SJCRH30 (cell line): ENCODE measurements around the gene RORB. TPM values are rescaled to one million over a fixed set of nuclear protein-coding genes. Genes with fewer than 3 reads are reported as not detected.

Source experiments
- DNase-seq, 2 experiments: peaks; one replicate each; pipeline ENCODE4 v3.0.0-alpha.2; 2015 to 2020
- H3K27ac ChIP-seq: fragments of 250-450 bp; sonication (Bioruptor Pico); 2 replicates; pipeline ENCODE4 v1.5.1; 2020; ENCODE audit warnings: mild to moderate bottlenecking, moderate library complexity
- H3K27me3 ChIP-seq: fragments of 250-450 bp; sonication (Bioruptor Pico); 2 replicates; pipeline ENCODE4 v1.5.1; 2020; ENCODE audit warnings: mild to moderate bottlenecking, moderate library complexity
- H3K36me3 ChIP-seq: fragments of 250-450 bp; sonication (Bioruptor Pico); 2 replicates; pipeline ENCODE4 v1.5.1; 2020; ENCODE audit warnings: mild to moderate bottlenecking, moderate library complexity
- H3K4me1 ChIP-seq: fragments of 250-450 bp; sonication (Bioruptor Pico); 2 replicates; pipeline ENCODE4 v1.5.1; 2020; ENCODE audit warnings: mild to moderate bottlenecking, moderate library complexity
- H3K4me3 ChIP-seq: fragments of 250-450 bp; sonication (Bioruptor Pico); 2 replicates; pipeline ENCODE4 v1.5.1; 2020; ENCODE audit warnings: mild to moderate bottlenecking, moderate library complexity
- H3K9me3 ChIP-seq: fragments of 250-450 bp; sonication (Bioruptor Pico); replicated peaks from 2 replicates; pipeline ENCODE4 v1.5.1; 2020; ENCODE audit warnings: mild to moderate bottlenecking, moderate library complexity
- total RNA-seq: library from RNA; depleted of rRNA; stranded (reverse); fragments of >200 nt; shearing (Covaris generic); gene quantifications from 2 replicates; pipeline ENCODE4 v1.2.3, GENCODE V29; 2014

The RORB gene
- total RNA-seq, 1 experiment from 2014 or later = not detected

- Histone ChIP-seq H3K4me1 (no peaks in the 10 kb centered on the region), H3K36me3 (no peaks in the 10 kb centered on the region), H3K27ac (no peak overlapping the region), H3K4me3 (no peak overlapping the region), H3K9me3 (no peaks in the 10 kb centered on the region), H3K27me3 (peaks cover 20% of the 10 kb centered on the region)
- no peak for DNase-seq
Observed at GRCh38 chr9:74672237-74672636, 175.1 kb downstream of the RORB start.

GRCh38 chr9:74674077-74674476 is 176.9 kb downstream of the RORB start:
- no peaks in the 10 kb centered on the region for H3K36me3 ChIP-seq
- no peak overlapping the region for H3K4me3 ChIP-seq
- no peak for DNase-seq
- H3K27ac ChIP-seq = no peak overlapping the region
- H3K9me3 ChIP-seq = no peaks in the 10 kb centered on the region
- H3K27me3 ChIP-seq = peaks cover 20% of the 10 kb centered on the region
- H3K4me1 ChIP-seq = no peaks in the 10 kb centered on the region

DNA sequence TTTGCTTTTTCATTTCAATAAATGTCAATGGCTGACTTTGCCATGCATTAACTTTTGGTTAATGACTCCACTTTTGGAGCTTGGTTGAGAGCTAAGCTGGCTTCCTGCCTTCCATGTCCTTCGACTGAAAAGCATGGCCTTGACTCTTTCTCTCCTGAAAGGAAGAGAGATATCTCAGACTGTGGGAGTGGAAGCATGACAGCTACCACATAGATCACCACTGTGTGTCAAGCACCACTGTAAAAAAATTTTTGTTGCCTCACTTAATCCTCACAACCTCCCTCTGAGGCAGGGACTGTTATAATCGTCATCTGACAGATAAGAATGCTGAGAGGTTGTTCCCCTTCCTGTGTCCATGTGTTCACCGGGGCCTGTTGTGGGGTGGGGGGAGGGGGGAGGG is 184.8 kb downstream of the RORB start:
- H3K36me3 ChIP-seq = no peaks in the 10 kb centered on the region
- H3K27me3 ChIP-seq = peaks cover 13% of the 10 kb centered on the region; the same call in 1 of the 2 replicates
- H3K27ac ChIP-seq = no peak overlapping the region
- no peaks in the 10 kb centered on the region for H3K9me3 ChIP-seq
- no peaks in the 10 kb centered on the region for H3K4me1 ChIP-seq
- no peak for DNase-seq
- no peak overlapping the region for H3K4me3 ChIP-seq

GRCh38 chr9:74683322-74683721 is 186.2 kb downstream of the RORB start:
- Histone ChIP-seq H3K27ac (no peak overlapping the region), H3K4me1 (no peaks in the 10 kb centered on the region), H3K36me3 (no peaks in the 10 kb centered on the region), H3K9me3 (no peaks in the 10 kb centered on the region), H3K4me3 (no peak overlapping the region), H3K27me3 (peaks cover 13% of the 10 kb centered on the region; the same call in 1 of the 2 replicates)
- DNase-seq = no peak

DNA sequence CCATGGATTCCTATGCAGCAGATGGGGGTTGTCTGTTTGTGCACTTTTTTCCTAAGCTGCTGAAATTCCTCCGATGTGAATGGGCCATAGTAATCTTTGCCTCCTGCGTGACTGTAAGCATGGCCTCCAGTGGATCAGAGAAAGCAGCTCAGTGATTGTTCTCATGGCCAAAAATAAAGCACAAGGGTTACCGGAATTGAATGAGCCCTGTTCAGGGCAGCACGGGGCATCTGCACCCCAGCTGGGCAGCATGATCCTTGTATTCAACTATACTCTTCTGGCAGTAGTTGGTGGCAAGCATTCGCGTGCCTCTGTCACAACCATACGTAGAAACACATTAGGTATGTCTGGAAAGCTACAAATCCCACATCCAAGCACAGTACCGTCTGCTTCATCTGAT is 193.9 kb downstream of the RORB start:
- no peak overlapping the region for H3K27ac ChIP-seq
- no peaks in the 10 kb centered on the region for H3K4me1 ChIP-seq
- no peaks in the 10 kb centered on the region for H3K36me3 ChIP-seq
- no peak for DNase-seq
- peaks cover 26% of the 10 kb centered on the region; the same call in 1 of the 2 replicates for H3K27me3 ChIP-seq
- no peaks in the 10 kb centered on the region for H3K9me3 ChIP-seq
- H3K4me3 ChIP-seq = no peak overlapping the region

- H3K27me3 ChIP-seq = peaks cover 6% of the 10 kb centered on the region; the same call in 1 of the 2 replicates
- no peak for DNase-seq
- H3K9me3 ChIP-seq = no peaks in the 10 kb centered on the region
- H3K4me3 ChIP-seq = no peak overlapping the region
- no peak overlapping the region for H3K27ac ChIP-seq
- no peaks in the 10 kb centered on the region for H3K36me3 ChIP-seq
- no peaks in the 10 kb centered on the region for H3K4me1 ChIP-seq
Observed at GRCh38 chr9:74696520-74696919, 199.4 kb downstream of the RORB start.

GRCh38 chr9:74697535-74697934 is 200.4 kb downstream of the RORB start:
- H3K27me3 ChIP-seq = no peaks in the 10 kb centered on the region
- H3K27ac ChIP-seq = no peak overlapping the region
- no peaks in the 10 kb centered on the region for H3K9me3 ChIP-seq
- no peaks in the 10 kb centered on the region for H3K4me1 ChIP-seq
- H3K4me3 ChIP-seq = no peak overlapping the region
- H3K36me3 ChIP-seq = no peaks in the 10 kb centered on the region
- no peak for DNase-seq

DNA sequence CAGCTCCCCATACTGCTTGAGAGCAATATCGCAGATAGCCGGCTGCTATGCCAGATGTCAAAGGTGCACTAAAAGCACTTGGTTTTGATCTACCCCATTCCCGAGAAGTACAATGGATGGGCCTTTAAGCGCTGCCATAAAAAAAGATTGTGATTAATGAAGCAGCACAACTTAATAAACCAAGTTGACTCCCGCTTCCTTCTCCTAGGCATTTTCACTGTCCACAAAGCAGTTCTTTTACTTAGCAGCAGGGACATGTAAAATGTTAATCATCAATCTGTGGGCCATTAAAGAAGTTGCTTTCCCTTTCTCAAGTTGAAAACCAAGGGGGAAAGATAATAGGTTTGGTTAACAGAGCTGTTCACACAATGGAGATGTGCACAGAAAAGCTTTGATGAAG is 214.2 kb downstream of the RORB start:
- Histone ChIP-seq H3K4me3 (no peak overlapping the region), H3K9me3 (no peaks in the 10 kb centered on the region)

DNA sequence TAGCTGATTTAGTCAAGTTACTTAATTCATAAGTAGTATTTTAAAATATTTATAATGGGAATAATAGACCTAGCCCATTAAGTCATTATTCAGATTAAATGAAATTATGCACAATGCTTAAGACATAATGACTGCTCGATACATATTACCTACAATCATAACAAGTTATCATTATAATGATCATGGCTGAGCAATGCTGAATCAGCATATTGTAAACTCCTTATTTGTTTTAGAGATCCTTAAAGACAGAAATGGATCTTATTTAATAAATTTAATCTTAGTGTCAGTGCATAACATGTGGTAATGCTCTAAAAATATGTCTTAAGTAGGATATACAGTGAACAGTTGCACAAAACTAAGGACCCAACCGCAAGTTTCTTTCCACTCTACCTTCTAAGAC is 221.6 kb downstream of the RORB start:
- DNase-seq = no peak
- H3K27ac ChIP-seq = no peak overlapping the region
- no peaks in the 10 kb centered on the region for H3K9me3 ChIP-seq
- no peaks in the 10 kb centered on the region; the same call in 1 of the 2 replicates for H3K4me1 ChIP-seq
- no peaks in the 10 kb centered on the region for H3K36me3 ChIP-seq
- H3K27me3 ChIP-seq = peaks cover 3% of the 10 kb centered on the region
- H3K4me3 ChIP-seq = no peak overlapping the region

More for the DNA sequence above, 214.2 kb downstream of the RORB start:
- Histone ChIP-seq H3K27ac (no peak overlapping the region), H3K27me3 (no peaks in the 10 kb centered on the region; the same call in 1 of the 2 replicates), H3K4me1 (no peaks in the 10 kb centered on the region), H3K36me3 (no peaks in the 10 kb centered on the region)
- DNase-seq = no peak

DNA sequence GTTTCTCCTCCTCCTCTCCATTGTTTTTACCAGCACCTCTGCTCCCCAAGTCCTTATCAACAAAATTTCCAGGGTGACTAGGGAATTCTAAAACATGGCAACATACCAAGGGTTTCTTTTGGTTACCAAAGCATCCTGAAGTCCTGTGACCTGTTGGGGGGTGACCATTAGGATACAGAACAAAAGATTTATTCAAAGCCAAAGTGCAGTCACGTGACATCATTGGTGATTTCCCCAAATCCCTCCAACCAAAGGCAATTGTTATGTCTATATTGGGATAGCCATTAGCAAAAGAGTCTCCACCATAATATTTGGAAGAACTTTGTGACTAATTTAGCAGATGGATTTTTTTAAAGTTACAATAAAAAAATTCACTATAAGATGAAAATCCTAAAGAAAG is 222.2 kb downstream of the RORB start:
- no peaks in the 10 kb centered on the region; the same call in 1 of the 2 replicates for H3K4me1 ChIP-seq
- no peaks in the 10 kb centered on the region for H3K36me3 ChIP-seq
- DNase-seq = no peak
- H3K4me3 ChIP-seq = no peak overlapping the region
- no peak overlapping the region for H3K27ac ChIP-seq
- peaks cover 3% of the 10 kb centered on the region for H3K27me3 ChIP-seq
- H3K9me3 ChIP-seq = no peaks in the 10 kb centered on the region

DNA sequence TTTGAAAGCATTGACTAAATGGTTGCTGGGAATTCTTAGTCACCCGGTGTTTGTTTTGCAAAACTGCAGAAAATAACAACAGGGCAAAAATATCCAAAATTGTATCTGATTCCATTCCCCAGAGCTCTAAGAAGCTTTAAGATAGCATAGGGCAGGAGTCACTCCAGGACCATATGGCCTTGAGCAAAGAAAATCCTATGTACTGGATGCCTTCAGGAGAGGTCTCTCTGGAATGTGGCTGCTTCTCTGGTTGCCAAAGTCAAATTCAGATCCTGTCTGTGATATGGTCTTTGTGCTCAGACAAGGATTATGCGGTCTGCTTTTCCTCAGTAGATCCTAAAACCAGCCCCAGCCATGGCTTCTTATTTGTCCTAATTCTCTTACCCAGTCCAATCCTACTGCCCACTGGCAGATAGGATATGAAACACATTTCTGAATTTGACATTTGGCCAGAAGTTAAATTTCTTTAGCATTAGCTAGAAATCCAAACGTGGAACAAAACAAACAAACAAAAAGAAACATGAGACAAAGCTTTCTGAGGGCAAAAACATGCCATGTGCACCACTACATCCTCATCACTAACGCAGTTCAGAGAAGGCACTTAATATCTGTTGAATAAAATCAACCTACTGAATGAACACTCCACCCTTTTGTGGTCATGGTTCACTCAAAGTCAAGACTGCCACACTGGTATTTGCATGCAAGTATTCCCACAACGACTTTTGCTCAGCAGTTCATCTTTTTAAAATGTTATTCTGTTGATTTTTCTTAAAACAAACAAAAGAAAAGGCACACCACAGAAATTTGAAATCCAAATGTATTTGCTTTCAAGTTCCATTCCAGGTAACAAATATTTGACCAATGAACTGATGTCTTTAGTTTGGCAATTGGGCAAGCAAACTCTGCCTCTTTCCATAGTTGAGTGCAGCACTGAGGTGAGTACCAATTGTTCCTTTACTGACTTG is 224.8 kb downstream of the RORB start:
- no peaks in the 10 kb centered on the region for H3K9me3 ChIP-seq
- H3K36me3 ChIP-seq = no peaks in the 10 kb centered on the region
- no peak overlapping the region for H3K4me3 ChIP-seq
- H3K4me1 ChIP-seq = no peaks in the 10 kb centered on the region; the same call in 1 of the 2 replicates
- H3K27me3 ChIP-seq = peaks cover 3% of the 10 kb centered on the region
- no peak overlapping the region for H3K27ac ChIP-seq
- peak in 1 of 2 experiments; percentile 6 for DNase-seq

- no peaks in the 10 kb centered on the region for H3K36me3 ChIP-seq
- H3K4me3 ChIP-seq = no peak overlapping the region
- no peaks in the 10 kb centered on the region; the same call in 1 of the 2 replicates for H3K27me3 ChIP-seq
- no peak for DNase-seq
- H3K9me3 ChIP-seq = no peaks in the 10 kb centered on the region
- H3K4me1 ChIP-seq = no peaks in the 10 kb centered on the region; the same call in 1 of the 2 replicates
- no peak overlapping the region for H3K27ac ChIP-seq
Observed at GRCh38 chr9:74724317-74724716, 227.2 kb downstream of the RORB start.

DNA sequence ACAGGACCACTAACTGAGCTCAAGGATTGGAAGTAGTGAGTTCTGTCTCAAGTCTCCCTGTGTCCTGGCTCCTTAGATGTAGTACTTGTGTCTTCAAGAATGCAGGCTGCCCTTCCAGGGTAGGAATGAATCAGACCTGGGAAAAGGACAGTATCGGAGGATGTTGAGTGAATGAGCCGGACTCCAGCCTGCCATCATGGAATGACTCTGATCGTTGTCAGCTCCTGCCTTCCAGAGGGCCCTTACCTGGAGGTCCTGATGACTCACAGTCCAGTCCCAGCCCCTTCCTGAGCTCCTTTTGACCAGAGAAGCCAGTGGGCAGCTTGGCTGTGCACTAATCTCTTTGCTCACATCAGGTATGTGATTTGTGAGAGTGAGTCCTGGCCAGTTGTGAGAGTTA is 229.4 kb downstream of the RORB start:
- no peaks in the 10 kb centered on the region for H3K9me3 ChIP-seq
- H3K27ac ChIP-seq = no peak overlapping the region
- no peaks in the 10 kb centered on the region for H3K36me3 ChIP-seq
- H3K4me3 ChIP-seq = no peak overlapping the region
- H3K27me3 ChIP-seq = no peaks in the 10 kb centered on the region
- H3K4me1 ChIP-seq = no peaks in the 10 kb centered on the region; the same call in 1 of the 2 replicates
- DNase-seq = no peak

- Histone ChIP-seq H3K4me3 (no peak overlapping the region), H3K4me1 (no peaks in the 10 kb centered on the region), H3K36me3 (no peaks in the 10 kb centered on the region), H3K9me3 (no peaks in the 10 kb centered on the region), H3K27ac (no peak overlapping the region), H3K27me3 (no peaks in the 10 kb centered on the region)
- no peak for DNase-seq
Observed at GRCh38 chr9:74728176-74728575, 231.0 kb downstream of the RORB start.

DNA sequence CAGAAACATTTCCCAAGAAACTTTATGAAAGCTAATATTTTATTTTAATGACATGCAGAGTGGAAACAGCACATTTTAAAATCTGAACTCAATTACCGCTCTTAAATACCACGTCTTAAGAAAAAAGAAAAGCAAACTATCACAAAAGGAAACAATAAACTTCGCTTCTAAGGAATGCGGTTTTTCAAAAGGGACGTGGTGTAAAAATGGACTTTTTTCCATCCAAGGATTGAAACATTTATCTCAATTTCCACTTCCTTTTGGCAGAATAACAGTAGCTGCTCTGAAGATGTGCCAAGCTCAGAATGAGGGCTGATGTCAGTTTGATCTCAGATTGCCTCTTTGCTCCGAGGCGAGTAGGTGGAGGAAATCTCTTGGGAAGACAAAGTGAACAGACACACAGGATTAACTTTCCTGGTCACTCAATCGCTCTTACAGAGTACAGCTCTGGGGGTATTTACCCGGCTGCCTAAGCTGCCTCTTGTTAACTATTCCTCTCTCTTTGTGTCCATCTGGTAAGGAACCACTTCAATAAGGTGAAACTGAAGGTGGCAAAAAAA is 232.1 kb downstream of the RORB start:
- H3K27me3 ChIP-seq = no peaks in the 10 kb centered on the region
- no peak overlapping the region for H3K27ac ChIP-seq
- no peaks in the 10 kb centered on the region for H3K9me3 ChIP-seq
- H3K4me1 ChIP-seq = no peaks in the 10 kb centered on the region
- no peak for DNase-seq
- no peaks in the 10 kb centered on the region for H3K36me3 ChIP-seq
- H3K4me3 ChIP-seq = no peak overlapping the region
